ENCODE data around the gene CDK13.

The CDK13 gene

GRCh38 chr7:40008223-40008815 lies 58.3 kb downstream of the CDK13 start:
- DNase-seq (ENCODE audit: low read depth in 2 of 2) = no peak

GRCh38 chr7:40009301-40009700 lies 59.2 kb downstream of the CDK13 start:
- no peak for DNase-seq (ENCODE audit: low read depth in 2 of 2)

- no peak for DNase-seq (ENCODE audit: low read depth in 2 of 2)
Observed at GRCh38 chr7:40014376-40014775, 64.3 kb downstream of the CDK13 start.

- DNase-seq (ENCODE audit: low read depth in 2 of 2) = peak in 1 of 2 donors; percentile 7
Observed at GRCh38 chr7:40015790-40016296, 65.8 kb downstream of the CDK13 start.

- no peak for DNase-seq (ENCODE audit: low read depth in 2 of 2)
Observed at GRCh38 chr7:40019558-40019957, 69.5 kb downstream of the CDK13 start.

GRCh38 chr7:40024048-40024447 lies 74.0 kb downstream of the CDK13 start:
- DNase-seq (ENCODE audit: low read depth in 2 of 2) = no peak

GRCh38 chr7:40024841-40025240 lies 74.8 kb downstream of the CDK13 start:
- DNase-seq (ENCODE audit: low read depth in 2 of 2) = no peak

- DNase-seq (ENCODE audit: low read depth in 2 of 2) = no peak
Observed at GRCh38 chr7:40027545-40027944, 77.5 kb downstream of the CDK13 start.

GRCh38 chr7:40033826-40034225 lies 83.8 kb downstream of the CDK13 start:
- no peak for DNase-seq (ENCODE audit: low read depth in 2 of 2)

GRCh38 chr7:40041456-40041855 lies 91.4 kb downstream of the CDK13 start:
- no peak for DNase-seq (ENCODE audit: low read depth in 2 of 2)

GRCh38 chr7:40043164-40043563 lies 93.1 kb downstream of the CDK13 start:
- DNase-seq (ENCODE audit: low read depth in 2 of 2) = no peak

GRCh38 chr7:40047661-40048060 lies 97.6 kb downstream of the CDK13 start:
- DNase-seq (ENCODE audit: low read depth in 2 of 2) = no peak

GRCh38 chr7:40057292-40057691 lies 107.2 kb downstream of the CDK13 start:
- no peak for DNase-seq (ENCODE audit: low read depth in 2 of 2)

- DNase-seq (ENCODE audit: low read depth in 2 of 2) = no peak
Observed at GRCh38 chr7:40058026-40058425, 108.0 kb downstream of the CDK13 start.

- DNase-seq (ENCODE audit: low read depth in 2 of 2) = no peak
Observed at GRCh38 chr7:40058636-40059035, 108.6 kb downstream of the CDK13 start.

GRCh38 chr7:40059057-40059456 lies 109.0 kb downstream of the CDK13 start:
- no peak for DNase-seq (ENCODE audit: low read depth in 2 of 2)

- DNase-seq (ENCODE audit: low read depth in 2 of 2) = no peak
Observed at GRCh38 chr7:40072268-40072667, 122.2 kb downstream of the CDK13 start.

- no peak for DNase-seq (ENCODE audit: low read depth in 2 of 2)
Observed at GRCh38 chr7:40073239-40073638, 123.2 kb downstream of the CDK13 start.

GRCh38 chr7:40077849-40078248 lies 127.8 kb downstream of the CDK13 start:
- DNase-seq (ENCODE audit: low read depth in 2 of 2) = no peak

GRCh38 chr7:40092182-40092581 lies 142.1 kb downstream of the CDK13 start:
- no peak for DNase-seq (ENCODE audit: low read depth in 2 of 2)

GRCh38 chr7:40093631-40094350 lies 143.7 kb downstream of the CDK13 start:
- DNase-seq (ENCODE audit: low read depth in 2 of 2) = no peak

GRCh38 chr7:40095230-40095629 lies 145.2 kb downstream of the CDK13 start:
- no peak for DNase-seq (ENCODE audit: low read depth in 2 of 2)

- no peak for DNase-seq (ENCODE audit: low read depth in 2 of 2)
Observed at GRCh38 chr7:40095695-40096327, 145.8 kb downstream of the CDK13 start.
